Bronchial smooth muscle cell (primary cell): ENCODE results near the gene SNRPN. TPM values are rescaled to one million over a fixed set of nuclear protein-coding genes. Genes with fewer than 3 reads are reported as not detected.

ENCODE experiments used
- total RNA-seq: library from RNA; depleted of rRNA; stranded (reverse); fragments of >200 nt; gene quantifications from 2 replicates; pipeline ENCODE4 v1.2.1, GENCODE V29; 2014

The SNRPN gene
- total RNA-seq, result 113 and 157 TPM in 2 replicates

DNA sequence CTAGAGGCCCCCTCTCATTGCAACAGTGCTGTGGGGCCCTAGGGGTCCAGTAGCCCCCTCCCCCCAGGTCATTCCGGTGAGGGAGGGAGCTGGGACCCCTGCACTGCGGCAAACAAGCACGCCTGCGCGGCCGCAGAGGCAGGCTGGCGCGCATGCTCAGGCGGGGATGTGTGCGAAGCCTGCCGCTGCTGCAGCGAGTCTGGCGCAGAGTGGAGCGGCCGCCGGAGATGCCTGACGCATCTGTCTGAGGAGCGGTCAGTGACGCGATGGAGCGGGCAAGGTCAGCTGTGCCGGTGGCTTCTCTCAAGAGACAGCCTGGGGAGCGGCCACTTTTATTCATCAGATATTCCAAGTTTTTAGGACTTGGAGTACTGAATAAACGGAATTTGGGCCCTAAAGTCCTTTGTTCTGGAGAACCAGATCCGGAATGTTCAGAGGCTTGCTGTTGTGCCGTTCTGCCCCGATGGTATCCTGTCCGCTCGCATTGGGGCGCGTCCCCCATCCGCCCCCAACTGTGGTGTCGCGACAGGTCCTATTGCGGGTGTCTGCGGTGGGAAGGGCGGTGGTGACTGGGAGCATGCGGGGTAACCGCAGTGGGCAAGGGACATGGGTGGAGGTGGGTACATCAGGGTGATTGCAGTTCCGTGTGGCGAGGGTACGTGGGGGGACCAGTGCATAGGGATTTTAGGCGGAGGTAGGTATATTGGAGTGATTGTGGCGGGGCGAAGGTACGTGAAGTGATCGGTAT, at the start of gene SNRPN, which contains the start of gene SNURF:
SNRPN (plus strand) TSS at position 205 of the 748 bp plus-strand sequence. CDS start 19,467 bp downstream, outside the sequence.
SNURF (plus strand) TSS at position 205 of the 748 bp plus-strand sequence; CDS start at position 267, 62 bp downstream.

Other genes with a start within 250 kb of the SNRPN start
- 87.3 and 257 TPM in 2 replicates for gene SNURF, start within 50 bp of the SNRPN start, total RNA-seq